ENCODE data around the gene CPNE5. TPM values are rescaled to one million over a fixed set of nuclear protein-coding genes. Genes with fewer than 3 reads are reported as not detected.

The CPNE5 gene
- total RNA-seq, 1 donor: 0.81 TPM

DNA sequence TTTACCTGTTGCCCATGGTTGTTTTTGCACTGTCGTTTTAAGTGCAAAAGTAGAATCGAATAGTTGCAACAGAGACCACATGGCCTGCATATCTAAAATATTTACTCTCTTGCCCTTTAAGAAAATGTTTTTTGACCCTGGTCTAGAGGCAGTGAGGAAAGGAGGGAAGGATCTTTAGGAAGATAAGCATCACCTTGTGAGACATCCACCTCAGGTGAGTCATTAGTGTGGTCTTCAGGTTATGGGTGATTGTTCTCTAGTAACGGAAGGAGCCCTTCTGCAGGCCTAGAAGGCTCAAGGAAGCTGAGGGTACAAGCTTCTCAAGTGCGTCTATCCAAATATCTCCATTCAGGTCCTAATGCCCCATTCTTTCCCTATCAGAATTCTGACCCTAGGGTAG, 148.2 kb downstream of the CPNE5 start:
- DNase-seq (ENCODE audit: low read depth in 2 of 3, low spot score in 2 of 3): no peak

Other genes with a start within 250 kb of the CPNE5 start
- 340 TPM for gene SRSF3, start 245.1 kb downstream of the CPNE5 start, total RNA-seq
- 16.4 TPM for gene CDKN1A, start 160.7 kb downstream of the CPNE5 start, total RNA-seq
- gene RAB44, start 141.6 kb downstream of the CPNE5 start, total RNA-seq: 10.5 TPM
- gene PPIL1, start 35.4 kb upstream of the CPNE5 start, total RNA-seq: 17.8 TPM
- gene C6orf89, start 46.5 kb upstream of the CPNE5 start, total RNA-seq: 19.7 TPM
- gene PI16, start 115.3 kb upstream of the CPNE5 start, total RNA-seq: not detected
- 110 TPM for gene MTCH1, start 146.8 kb upstream of the CPNE5 start, total RNA-seq
- 3.0 TPM for gene FGD2, start 166.2 kb upstream of the CPNE5 start, total RNA-seq

Measured in hematopoietic multipotent progenitor cell (in vitro differentiated cells).